ENCODE data around the gene AKAP12.
A peak's percentile ranks its signal among the peaks of the same experiment; 100 is the strongest.

AKAP12 gene

DNA sequence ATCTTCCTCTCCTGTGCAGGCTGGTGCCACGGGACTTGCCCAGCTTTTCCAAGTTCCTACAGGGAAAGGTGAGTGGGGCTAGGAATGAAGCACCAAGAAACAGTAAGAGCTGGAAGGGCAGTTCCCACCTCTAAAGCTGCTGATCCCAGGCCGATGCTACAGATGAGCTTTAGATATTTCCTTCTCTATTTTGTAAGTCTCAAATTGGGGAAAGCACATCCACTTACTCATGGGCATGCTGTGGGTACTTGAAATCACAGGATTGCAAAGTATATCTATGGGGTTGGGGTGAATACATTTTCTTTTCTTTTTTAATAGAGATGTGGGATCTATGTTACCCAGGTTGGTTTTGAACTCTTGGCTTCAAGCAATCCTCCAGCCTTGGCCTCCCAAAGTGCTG lies 148.5 kb downstream of the AKAP12 start:
- TF ChIP-seq, protein P1, sequence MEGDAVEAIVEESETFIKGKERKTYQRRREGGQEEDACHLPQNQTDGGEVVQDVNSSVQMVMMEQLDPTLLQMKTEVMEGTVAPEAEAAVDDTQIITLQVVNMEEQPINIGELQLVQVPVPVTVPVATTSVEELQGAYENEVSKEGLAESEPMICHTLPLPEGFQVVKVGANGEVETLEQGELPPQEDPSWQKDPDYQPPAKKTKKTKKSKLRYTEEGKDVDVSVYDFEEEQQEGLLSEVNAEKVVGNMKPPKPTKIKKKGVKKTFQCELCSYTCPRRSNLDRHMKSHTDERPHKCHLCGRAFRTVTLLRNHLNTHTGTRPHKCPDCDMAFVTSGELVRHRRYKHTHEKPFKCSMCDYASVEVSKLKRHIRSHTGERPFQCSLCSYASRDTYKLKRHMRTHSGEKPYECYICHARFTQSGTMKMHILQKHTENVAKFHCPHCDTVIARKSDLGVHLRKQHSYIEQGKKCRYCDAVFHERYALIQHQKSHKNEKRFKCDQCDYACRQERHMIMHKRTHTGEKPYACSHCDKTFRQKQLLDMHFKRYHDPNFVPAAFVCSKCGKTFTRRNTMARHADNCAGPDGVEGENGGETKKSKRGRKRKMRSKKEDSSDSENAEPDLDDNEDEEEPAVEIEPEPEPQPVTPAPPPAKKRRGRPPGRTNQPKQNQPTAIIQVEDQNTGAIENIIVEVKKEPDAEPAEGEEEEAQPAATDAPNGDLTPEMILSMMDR (IDR thresholded peaks at IDR 0.05; ENCODE audit: low read depth, low read length): no peak
- Histone ChIP-seq H3K36me3 (peaks cover 6% of the 10 kb centered on the region), H3K4me3 (ENCODE audit: low read depth, low read length) (no peak overlapping the region), H3K9me3 (ENCODE audit: severe bottlenecking) (no peaks in the 10 kb centered on the region), H3K27ac (no peak overlapping the region), H3K27me3 (ENCODE audit: insufficient read depth, low read depth, severe bottlenecking) (no peaks in the 10 kb centered on the region)
- DNase-seq: no peak

DNA sequence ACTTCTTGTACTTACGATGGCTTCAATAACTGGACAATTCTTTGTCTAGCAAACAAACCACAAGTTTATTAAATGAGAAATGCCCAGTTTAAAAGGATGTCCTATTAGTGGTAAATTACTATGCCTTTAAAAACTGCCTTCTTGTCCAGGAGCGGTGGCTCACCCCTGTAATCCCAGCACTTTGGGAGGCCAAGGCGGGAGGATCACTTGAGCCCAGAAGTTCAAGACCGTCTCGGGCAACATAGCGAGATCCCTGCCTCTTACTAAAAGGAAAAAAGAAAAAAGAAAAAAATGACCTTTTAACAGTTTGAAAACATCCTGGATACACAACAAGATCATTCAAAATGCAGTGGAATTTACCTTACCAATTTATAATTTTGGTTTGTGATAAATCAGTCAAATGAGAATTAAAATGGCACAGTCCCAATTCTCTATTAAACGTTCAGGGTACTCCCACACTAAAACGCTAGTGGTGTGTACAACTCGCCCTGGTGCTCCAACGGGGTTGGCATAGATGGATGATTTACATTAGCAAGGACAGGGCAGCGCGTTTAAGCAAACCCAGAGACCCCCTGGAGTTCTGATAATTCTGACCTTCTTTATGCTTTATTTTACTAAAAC lies 149.3 kb downstream of the AKAP12 start:
- TF ChIP-seq, protein P1 (IDR thresholded peaks at IDR 0.05; ENCODE audit: low read depth, low read length): no peak
- H3K27ac ChIP-seq: peak overlapping the region; percentile 99
- H3K9me3 ChIP-seq (ENCODE audit: severe bottlenecking): no peaks in the 10 kb centered on the region
- DNase-seq: no peak
- no peaks in the 10 kb centered on the region for H3K27me3 ChIP-seq (ENCODE audit: insufficient read depth, low read depth, severe bottlenecking)
- H3K36me3 ChIP-seq: peaks cover 11% of the 10 kb centered on the region
- peak overlapping the region; percentile 86 for H3K4me3 ChIP-seq (ENCODE audit: low read depth, low read length)

DNA sequence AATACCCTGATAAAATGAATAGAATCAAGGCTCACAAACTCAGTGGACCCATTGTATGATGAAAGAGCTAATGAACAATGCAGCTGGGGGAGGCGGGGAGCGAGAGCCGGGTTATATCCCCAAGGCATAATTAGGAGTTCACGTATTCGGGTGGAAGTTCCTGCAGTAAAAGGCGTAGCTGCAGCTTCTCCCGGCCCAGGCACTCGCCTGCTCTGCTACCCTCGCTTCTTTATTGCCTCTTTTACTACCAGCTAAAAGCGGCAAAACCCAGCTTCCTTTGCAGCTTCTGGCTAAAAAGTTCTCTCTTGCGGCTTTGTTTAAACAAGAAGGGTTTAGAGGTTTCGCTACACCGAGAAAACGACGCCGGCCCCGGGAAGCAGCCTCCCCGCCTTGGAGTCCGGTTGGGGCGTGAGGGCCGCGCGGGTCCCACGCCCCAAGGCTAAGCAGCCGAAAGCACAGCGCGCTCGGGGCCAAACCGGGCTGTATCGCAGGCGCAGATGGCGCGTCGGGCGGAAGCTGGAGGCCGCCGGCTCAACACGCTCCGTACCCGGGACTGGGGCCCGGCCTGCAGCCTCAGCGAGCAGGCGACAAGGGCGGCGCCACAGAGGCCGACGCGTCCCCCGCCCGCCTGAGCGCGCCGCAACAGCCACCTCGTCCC lies 150.0 kb downstream of the AKAP12 start:
- H3K27me3 ChIP-seq (ENCODE audit: insufficient read depth, low read depth, severe bottlenecking): no peaks in the 10 kb centered on the region
- no peaks in the 10 kb centered on the region for H3K9me3 ChIP-seq (ENCODE audit: severe bottlenecking)
- H3K27ac ChIP-seq: peak overlapping the region; percentile 99
- H3K36me3 ChIP-seq: peaks cover 12% of the 10 kb centered on the region
- TF ChIP-seq, protein P1 (IDR thresholded peaks at IDR 0.05; ENCODE audit: low read depth, low read length): no peak
- DNase-seq: peak; percentile 35
- H3K4me3 ChIP-seq (ENCODE audit: low read depth, low read length): peak overlapping the region; percentile 86

DNA sequence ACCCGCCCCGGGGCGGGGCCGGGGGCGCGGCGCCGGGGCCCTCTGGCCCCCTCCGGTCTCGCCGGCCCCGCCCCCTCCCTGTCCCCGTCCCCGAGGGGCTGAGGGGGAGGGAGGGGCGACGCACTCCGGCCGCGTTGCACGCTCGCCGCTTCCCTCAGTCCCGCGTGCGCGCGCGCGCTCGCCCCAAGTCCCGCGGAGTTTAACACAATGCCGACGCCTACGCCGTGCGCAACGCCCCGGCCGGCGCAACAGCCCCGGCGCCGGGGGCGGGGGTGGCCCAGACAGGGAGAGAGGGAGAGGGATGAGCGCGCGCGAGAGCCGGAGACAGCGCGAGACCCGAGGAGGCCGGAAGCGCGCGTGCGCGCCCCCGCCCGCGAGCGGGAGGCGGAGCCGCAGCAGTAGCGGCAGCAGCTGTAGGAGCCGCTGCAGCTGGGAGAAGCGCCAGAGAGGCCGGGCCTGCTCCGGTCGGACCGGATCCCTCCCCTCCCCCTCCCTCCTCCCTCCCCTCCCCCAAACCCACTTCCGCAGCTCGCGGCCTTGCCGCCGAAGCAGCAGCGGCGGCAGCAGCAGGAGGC lies 150.6 kb downstream of the AKAP12 start:
- Histone ChIP-seq H3K9me3 (ENCODE audit: severe bottlenecking) (no peaks in the 10 kb centered on the region), H3K36me3 (peaks cover 18% of the 10 kb centered on the region), H3K27ac (peak overlapping the region; percentile 99), H3K4me3 (ENCODE audit: low read depth, low read length) (peak overlapping the region; percentile 91), H3K27me3 (ENCODE audit: insufficient read depth, low read depth, severe bottlenecking) (no peaks in the 10 kb centered on the region)
- DNase-seq: peak; percentile 96
- TF ChIP-seq, protein P1 (IDR thresholded peaks at IDR 0.05; ENCODE audit: low read depth, low read length): 0 out of 2 replicates have a peak, but pooled peaks have one; percentile 7

DNA sequence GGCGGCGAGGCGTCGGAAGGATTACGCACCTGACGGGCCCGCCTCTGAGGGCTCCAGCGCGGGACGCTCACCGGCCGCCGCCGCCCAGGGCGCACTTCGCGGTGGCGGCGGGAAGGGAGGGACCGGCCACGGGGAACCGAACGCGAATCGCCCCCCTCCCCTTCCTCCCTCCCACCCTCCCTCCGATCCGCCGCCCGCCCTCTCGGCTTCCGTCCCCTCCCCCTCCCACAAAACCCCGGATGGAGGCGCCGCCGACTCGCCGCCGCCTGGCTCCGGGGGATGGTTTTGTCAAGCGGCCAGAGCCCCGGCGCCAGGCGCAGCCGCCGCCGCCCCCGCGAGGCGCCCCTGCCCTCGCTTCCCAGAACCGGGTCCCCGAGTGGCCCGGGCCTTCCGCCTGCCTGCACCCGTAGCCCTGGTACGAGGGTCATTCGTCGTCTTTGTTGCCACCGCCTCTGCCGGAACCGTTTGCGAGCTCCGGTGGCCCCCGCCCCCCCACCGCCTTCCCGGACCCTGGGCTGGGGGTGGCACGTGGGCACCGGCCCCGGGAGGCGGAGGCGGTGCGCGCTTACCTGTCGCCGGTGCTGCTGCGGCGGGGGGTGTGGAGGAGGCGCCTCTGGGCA lies 151.2 kb downstream of the AKAP12 start:
- peak overlapping the region; percentile 91 for H3K4me3 ChIP-seq (ENCODE audit: low read depth, low read length)
- peak; percentile 81 for DNase-seq
- no peaks in the 10 kb centered on the region for H3K27me3 ChIP-seq (ENCODE audit: insufficient read depth, low read depth, severe bottlenecking)
- H3K36me3 ChIP-seq: peaks cover 20% of the 10 kb centered on the region
- no peaks in the 10 kb centered on the region for H3K9me3 ChIP-seq (ENCODE audit: severe bottlenecking)
- TF ChIP-seq, protein P1 (IDR thresholded peaks at IDR 0.05; ENCODE audit: low read depth, low read length): no peak
- H3K27ac ChIP-seq: peak overlapping the region; percentile 99

All from WERI-Rb-1 (cell line).